T follicular helper cell (primary cell): ENCODE measurements around the gene EIF3K.
"Not testable (repeated sequence)": the region's sequence is repeated elsewhere in the genome, so short reads cannot be mapped to it uniquely, and the experiment has no call there.

Experiments used
- DNase-seq: peaks from one replicate; pipeline ENCODE4 v3.0.0-alpha.2; 2020; ENCODE audit warnings: low read depth

EIF3K gene

GRCh38 chr19:38617764-38618589, 1.0 kb upstream of the EIF3K start, which contains the start of gene MAP4K1:
MAP4K1 (minus strand) TSS chr19:38617953; CDS start chr19:38617895, 58 bp downstream.
- DNase-seq, result peak; percentile 53

- no peak for DNase-seq
Observed at GRCh38 chr19:38619361-38620174, 580 bp downstream of the EIF3K start.

GRCh38 chr19:38624822-38625221, 5.8 kb downstream of the EIF3K start:
- no peak for DNase-seq

GRCh38 chr19:38626401-38626800, 7.4 kb downstream of the EIF3K start:
- no peak for DNase-seq

- DNase-seq, result no peak
Observed at GRCh38 chr19:38629568-38629967, 10.6 kb downstream of the EIF3K start.

- DNase-seq, result not testable (repeated sequence)
Observed at GRCh38 chr19:38631301-38631700, 12.3 kb downstream of the EIF3K start.

GRCh38 chr19:38631811-38632475, 13.0 kb downstream of the EIF3K start:
- not testable (repeated sequence) for DNase-seq

- no peak for DNase-seq
Observed at GRCh38 chr19:38632476-38633213, 13.7 kb downstream of the EIF3K start.

GRCh38 chr19:38634757-38635482, 15.9 kb downstream of the EIF3K start:
- peak; percentile 52 for DNase-seq

- DNase-seq, result no peak
Observed at GRCh38 chr19:38635483-38636399, 16.8 kb downstream of the EIF3K start.

GRCh38 chr19:38638461-38638860, 19.5 kb downstream of the EIF3K start:
- no peak for DNase-seq

GRCh38 chr19:38639679-38640078, 20.7 kb downstream of the EIF3K start:
- no peak for DNase-seq

GRCh38 chr19:38640368-38640767, 21.4 kb downstream of the EIF3K start:
- no peak for DNase-seq

GRCh38 chr19:38642176-38642575, 23.2 kb downstream of the EIF3K start:
- no peak for DNase-seq

- no peak for DNase-seq
Observed at GRCh38 chr19:38644719-38645118, 25.7 kb downstream of the EIF3K start.

- DNase-seq, result peak; percentile 100
Observed at GRCh38 chr19:38647368-38647965, 28.5 kb downstream of the EIF3K start, which contains the start of gene ACTN4. ACTN4 (plus strand) TSS chr19:38647649; CDS start chr19:38647746, 97 bp downstream.

GRCh38 chr19:38647966-38648768, 29.2 kb downstream of the EIF3K start:
- DNase-seq, result no peak

GRCh38 chr19:38648769-38649304, 29.8 kb downstream of the EIF3K start:
- no peak for DNase-seq
